DND-41 (cell line): Measurements from ENCODE around the gene FAM78A.
A peak's percentile ranks its signal among the peaks of the same experiment; 100 is the strongest.

Experiments used
- ATAC-seq: fragments of 200-7000 bp; cut with Tn5 transposase; 3 replicates; pipeline ENCODE4 v1.9.1; 2021; ENCODE audit warnings: low read depth; ENCODE audit not compliant: insufficient read depth
- DNase-seq: peaks from one replicate; pipeline ENCODE4 v3.0.0-alpha.2; 2020
- H2AFZ ChIP-seq: 2 replicates; pipeline ENCODE4 v1.6.0; 2012; ENCODE audit warnings: low read depth, low read length
- H3K27ac ChIP-seq: 2 replicates; pipeline ENCODE4 v1.5.1; 2012; ENCODE audit warnings: low read length, inconsistent platforms
- H3K27me3 ChIP-seq: fragments of 200-600 bp; sonication (generic); 2 replicates; pipeline ENCODE4 v1.6.0; 2012; ENCODE audit warnings: low read length, mild to moderate bottlenecking, inconsistent platforms; ENCODE audit not compliant: insufficient read depth, poor library complexity
- H3K36me3 ChIP-seq: 2 replicates; pipeline ENCODE4 v1.5.1; 2012; ENCODE audit warnings: low read length, inconsistent platforms; ENCODE audit not compliant: insufficient read depth
- H3K4me1 ChIP-seq: 2 replicates; pipeline ENCODE4 v1.5.1; 2012; ENCODE audit warnings: mild to moderate bottlenecking, low read length; ENCODE audit not compliant: insufficient read depth
- H3K4me2 ChIP-seq: 2 replicates; pipeline ENCODE4 v1.6.0; 2012; ENCODE audit warnings: mild to moderate bottlenecking, moderate library complexity, low read length, inconsistent platforms; ENCODE audit not compliant: insufficient read depth
- H3K4me3 ChIP-seq, 2 experiments: fragments of 200-600 bp in 1 of 2; shearing (Covaris generic) in 1 of 2; 2 replicates each; pipeline ENCODE4 v1.5.1; 2012 to 2016; ENCODE audit warnings: inconsistent platforms in 2 of 2, low read length in 2 of 2, mild to moderate bottlenecking in 2 of 2, low read depth in 1 of 2, moderate library complexity in 1 of 2
- H3K79me2 ChIP-seq: 2 replicates; pipeline ENCODE4 v1.6.0; 2012; ENCODE audit warnings: low read length, inconsistent platforms; ENCODE audit not compliant: insufficient read depth
- H3K9ac ChIP-seq: 2 replicates; pipeline ENCODE4 v1.6.0; 2012; ENCODE audit warnings: low read depth, mild to moderate bottlenecking, inconsistent platforms, low read length, moderate library complexity
- H3K9me3 ChIP-seq: 2 replicates; pipeline ENCODE4 v1.5.1; 2012; ENCODE audit warnings: low read length, moderate library complexity, mild to moderate bottlenecking, inconsistent platforms; ENCODE audit not compliant: insufficient read depth, severe bottlenecking
- H4K20me1 ChIP-seq: 2 replicates; pipeline ENCODE4 v1.6.0; 2012; ENCODE audit warnings: low read length; ENCODE audit not compliant: insufficient read depth
- CTCF ChIP-seq: IDR thresholded peaks from 2 replicates; pipeline ENCODE4 v1.5.1; 2012; ENCODE audit warnings: borderline replicate concordance, low read length, moderate library complexity, mild to moderate bottlenecking; ENCODE audit not compliant: poor library complexity, severe bottlenecking; ENCODE audit errors: extremely low read depth
- EZH2 ChIP-seq: IDR thresholded peaks from 3 replicates; pipeline ENCODE4 v1.6.1; 2012; ENCODE audit warnings: borderline replicate concordance, low read depth, mild to moderate bottlenecking, moderate library complexity, low read length, inconsistent platforms; ENCODE audit not compliant: severe bottlenecking

The FAM78A gene

GRCh38 chr9:131236761-131237160 lies 39.5 kb downstream of the FAM78A start:
- Histone ChIP-seq H3K27ac (peak overlapping the region; percentile 35), H3K4me1 (peaks cover 28% of the 10 kb centered on the region), H3K4me2 (no peak overlapping the region), H2AFZ (no peak overlapping the region), H3K9ac (no peak overlapping the region), H3K36me3 (peaks cover 35% of the 10 kb centered on the region), H3K4me3 (no peak overlapping the region), H4K20me1 (no peaks in the 10 kb centered on the region), H3K27me3 (no peaks in the 10 kb centered on the region), H3K9me3 (no peaks in the 10 kb centered on the region), H3K79me2 (no peaks in the 10 kb centered on the region)
- ATAC-seq (no peak), DNase-seq (no peak)
- TF ChIP-seq EZH2 (no peak), CTCF (no peak)

DNA sequence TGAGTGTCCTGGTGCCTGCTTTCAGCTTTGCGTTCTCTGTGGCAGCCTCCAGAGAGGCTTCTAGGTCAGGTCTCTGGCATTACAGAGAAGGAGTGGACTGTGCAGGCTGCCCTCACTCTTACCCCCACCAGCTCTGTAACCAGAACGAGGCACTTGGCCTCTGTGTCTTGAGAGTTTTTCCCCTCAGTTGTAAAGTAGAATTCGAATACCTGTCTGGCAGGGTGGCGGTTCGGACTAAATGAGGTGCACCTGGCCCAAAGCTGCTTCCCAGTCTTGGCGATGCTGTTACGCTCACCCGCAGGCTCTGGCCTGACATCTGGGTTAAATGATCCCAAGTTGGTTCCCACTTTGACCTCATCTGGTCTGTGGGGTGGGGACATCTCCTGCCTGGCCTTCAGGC lies 40.1 kb downstream of the FAM78A start:
- ATAC-seq, result no peak

DNA sequence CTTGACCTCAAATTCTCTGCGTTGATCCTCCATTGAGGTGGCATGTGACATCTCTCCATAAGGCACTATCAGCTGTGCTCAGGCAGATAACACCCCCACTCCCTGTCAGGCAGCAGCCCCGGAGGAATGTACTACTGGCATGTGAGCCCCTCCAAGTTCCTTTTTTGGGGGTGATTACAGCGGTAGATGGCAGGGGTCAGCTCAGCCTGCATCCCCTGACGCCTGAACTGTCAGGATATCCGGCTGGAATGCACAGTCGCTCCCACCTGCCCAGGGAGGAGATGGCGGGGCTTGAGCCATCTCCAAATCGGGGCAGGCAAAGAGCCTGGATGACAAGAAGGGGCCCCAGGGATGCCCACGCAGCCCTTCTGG lies 40.8 kb downstream of the FAM78A start:
- Histone ChIP-seq H3K4me2 (no peak overlapping the region), H3K4me3 (no peak overlapping the region), H3K79me2 (no peaks in the 10 kb centered on the region), H3K27me3 (no peaks in the 10 kb centered on the region), H3K4me1 (peaks cover 28% of the 10 kb centered on the region), H4K20me1 (no peaks in the 10 kb centered on the region), H2AFZ (no peak overlapping the region), H3K9ac (no peak overlapping the region), H3K27ac (no peak overlapping the region), H3K36me3 (peaks cover 46% of the 10 kb centered on the region), H3K9me3 (no peaks in the 10 kb centered on the region)
- TF ChIP-seq EZH2 (no peak), CTCF (no peak)
- no peak for DNase-seq
- no peak for ATAC-seq

More for the DNA sequence above, 40.1 kb downstream of the FAM78A start:
- H3K4me3 ChIP-seq, result no peak overlapping the region
- H3K4me1 ChIP-seq, result peaks cover 28% of the 10 kb centered on the region
- no peaks in the 10 kb centered on the region for H4K20me1 ChIP-seq
- TF ChIP-seq CTCF (no peak), EZH2 (no peak)
- no peak overlapping the region for H2AFZ ChIP-seq
- H3K79me2 ChIP-seq, result no peaks in the 10 kb centered on the region
- DNase-seq, result no peak
- no peaks in the 10 kb centered on the region for H3K27me3 ChIP-seq
- peaks cover 40% of the 10 kb centered on the region for H3K36me3 ChIP-seq
- no peak overlapping the region for H3K9ac ChIP-seq
- H3K4me2 ChIP-seq, result no peak overlapping the region
- H3K9me3 ChIP-seq, result no peaks in the 10 kb centered on the region
- peak overlapping the region; percentile 35 for H3K27ac ChIP-seq
